HL-60 (cell line): ENCODE measurements around the gene MAST3.

Experiments used
- GABPA ChIP-seq: IDR thresholded peaks from 2 replicates; pipeline ENCODE4 v1.6.1; 2012; ENCODE audit warnings: low read depth
- POLR2AphosphoS5 ChIP-seq: IDR thresholded peaks from 2 replicates; pipeline ENCODE4 v1.6.1; 2012; ENCODE audit warnings: low read depth
- REST ChIP-seq: IDR thresholded peaks from 2 replicates; pipeline ENCODE4 v1.6.1; 2012; ENCODE audit warnings: low read depth; ENCODE audit not compliant: insufficient replicate concordance
- SPI1 ChIP-seq: IDR thresholded peaks from 2 replicates; pipeline ENCODE4 v1.6.1; 2012; ENCODE audit warnings: low read depth, mild to moderate bottlenecking, borderline replicate concordance
- TF ChIP-seq, protein P1 (sequence below): IDR thresholded peaks from one replicate; pipeline ENCODE4 v1.5.1; 2011; ENCODE audit warnings: low read length, control low read depth, inconsistent platforms; ENCODE audit not compliant: insufficient read depth

DNA sequence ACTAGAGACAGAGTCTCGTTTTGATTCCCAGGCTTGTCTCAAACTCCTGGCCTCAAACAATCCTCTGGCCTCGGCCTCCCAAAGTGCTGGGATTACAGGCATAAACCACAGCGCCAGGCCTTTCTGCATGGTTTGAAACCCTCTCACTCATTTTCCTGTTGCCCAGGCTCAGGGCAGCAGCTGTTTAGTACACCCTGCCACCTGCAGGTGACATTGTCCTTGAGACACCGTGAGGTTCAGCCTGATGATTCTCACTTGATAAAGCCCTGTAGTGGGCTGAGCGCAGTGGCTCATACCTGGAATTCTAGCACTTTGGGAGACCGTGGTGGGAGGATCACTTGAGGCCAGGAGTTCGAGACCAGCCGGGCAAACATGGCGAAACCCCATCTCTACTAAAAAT, 23.4 kb upstream of the MAST3 start:
- TF ChIP-seq, protein P1, sequence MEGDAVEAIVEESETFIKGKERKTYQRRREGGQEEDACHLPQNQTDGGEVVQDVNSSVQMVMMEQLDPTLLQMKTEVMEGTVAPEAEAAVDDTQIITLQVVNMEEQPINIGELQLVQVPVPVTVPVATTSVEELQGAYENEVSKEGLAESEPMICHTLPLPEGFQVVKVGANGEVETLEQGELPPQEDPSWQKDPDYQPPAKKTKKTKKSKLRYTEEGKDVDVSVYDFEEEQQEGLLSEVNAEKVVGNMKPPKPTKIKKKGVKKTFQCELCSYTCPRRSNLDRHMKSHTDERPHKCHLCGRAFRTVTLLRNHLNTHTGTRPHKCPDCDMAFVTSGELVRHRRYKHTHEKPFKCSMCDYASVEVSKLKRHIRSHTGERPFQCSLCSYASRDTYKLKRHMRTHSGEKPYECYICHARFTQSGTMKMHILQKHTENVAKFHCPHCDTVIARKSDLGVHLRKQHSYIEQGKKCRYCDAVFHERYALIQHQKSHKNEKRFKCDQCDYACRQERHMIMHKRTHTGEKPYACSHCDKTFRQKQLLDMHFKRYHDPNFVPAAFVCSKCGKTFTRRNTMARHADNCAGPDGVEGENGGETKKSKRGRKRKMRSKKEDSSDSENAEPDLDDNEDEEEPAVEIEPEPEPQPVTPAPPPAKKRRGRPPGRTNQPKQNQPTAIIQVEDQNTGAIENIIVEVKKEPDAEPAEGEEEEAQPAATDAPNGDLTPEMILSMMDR: no peak
- TF ChIP-seq REST (no peak), POLR2AphosphoS5 (no peak), SPI1 (no peak), GABPA (no peak)
